Keratinocyte (primary cell): ENCODE results near the gene BMX. TPM values are rescaled to one million over a fixed set of nuclear protein-coding genes. Genes with fewer than 3 reads are reported as not detected.

ENCODE experiments used
- DNase-seq: peaks from one replicate; pipeline ENCODE4 v3.0.0-alpha.2; 2011; ENCODE audit warnings: low read depth, missing footprints, low spot score
- FAIRE-seq: peaks from 2 replicates; lab custom pipeline; 2011; peaks lifted over from hg19 to GRCh38; lab: Jason Lieb, UNC
- H2AFZ ChIP-seq: 2 replicates; pipeline ENCODE4 v1.6.0; 2012; ENCODE audit warnings: low read length, control low read depth, inconsistent platforms; ENCODE audit not compliant: control insufficient read depth
- H3K27ac ChIP-seq: 2 replicates; pipeline ENCODE4 v1.5.1; 2011; ENCODE audit warnings: low read length; ENCODE audit not compliant: control insufficient read depth, insufficient read depth
- H3K27me3 ChIP-seq: 3 replicates; pipeline ENCODE4 v1.6.0; 2011; ENCODE audit warnings: low read length; ENCODE audit not compliant: control insufficient read depth, insufficient read depth; ENCODE audit errors: extremely low read depth
- H3K36me3 ChIP-seq, 2 experiments: 2 replicates in 1 of 2; 3 replicates in 1 of 2; pipeline ENCODE4 v1.5.1; 2011; ENCODE audit warnings: low read length in 2 of 2, mild to moderate bottlenecking in 1 of 2; ENCODE audit not compliant: control insufficient read depth in 2 of 2, insufficient read depth in 2 of 2; ENCODE audit errors: extremely low read depth in 1 of 2
- H3K4me1 ChIP-seq: 3 replicates; pipeline ENCODE4 v1.5.1; 2011; ENCODE audit warnings: low read length; ENCODE audit not compliant: control insufficient read depth, insufficient read depth; ENCODE audit errors: extremely low read depth
- H3K4me2 ChIP-seq: 3 replicates; pipeline ENCODE4 v1.6.0; 2011; ENCODE audit warnings: low read depth, low read length; ENCODE audit not compliant: control insufficient read depth, insufficient read depth; ENCODE audit errors: extremely low read depth
- H3K4me3 ChIP-seq, 3 experiments: fragments of 200-600 bp in 1 of 3; sonication (generic) in 1 of 3; 2 replicates in 2 of 3; 3 replicates in 1 of 3; pipeline ENCODE4 v1.5.1; 2011 to 2016; ENCODE audit warnings: low read length in 3 of 3, mild to moderate bottlenecking in 3 of 3, control low read depth in 2 of 3, inconsistent platforms in 1 of 3, low read depth in 1 of 3, mixed read lengths in 1 of 3, mixed run types in 1 of 3, moderate library complexity in 1 of 3; ENCODE audit not compliant: control insufficient read depth in 2 of 3, insufficient read depth in 2 of 3; ENCODE audit errors: extremely low read depth in 1 of 3
- H3K79me2 ChIP-seq: 2 replicates; pipeline ENCODE4 v1.6.0; 2012; ENCODE audit warnings: low read length; ENCODE audit not compliant: control insufficient read depth, insufficient read depth
- H3K9ac ChIP-seq: 3 replicates; pipeline ENCODE4 v1.6.0; 2011; ENCODE audit warnings: low read length; ENCODE audit not compliant: control insufficient read depth, insufficient read depth; ENCODE audit errors: extremely low read depth
- H3K9me1 ChIP-seq: 3 replicates; pipeline ENCODE4 v1.6.0; 2011; ENCODE audit warnings: low read length; ENCODE audit not compliant: control insufficient read depth, insufficient read depth; ENCODE audit errors: extremely low read depth
- H3K9me3 ChIP-seq: 2 replicates; pipeline ENCODE4 v1.5.1; 2012; ENCODE audit warnings: low read depth, low read length; ENCODE audit not compliant: control insufficient read depth
- H4K20me1 ChIP-seq: 3 replicates; pipeline ENCODE4 v1.6.0; 2011; ENCODE audit warnings: low read length; ENCODE audit not compliant: control insufficient read depth, insufficient read depth; ENCODE audit errors: extremely low read depth
- EZH2 ChIP-seq: IDR thresholded peaks from one replicate; pipeline ENCODE4 v1.6.1; 2012; ENCODE audit warnings: inconsistent platforms, mild to moderate bottlenecking, low read length, moderate library complexity
- dilution Hi-C: fragments of 300-500 bp; cut with MboI; formaldehyde crosslinking; loops from one replicate; pipeline ENCODE4 v1.7.0; 2020; ENCODE audit warnings: low sequenced_read_pairs; ENCODE audit not compliant: extremely low pct_ligation_motif_present
- polyA plus RNA-seq, 5 experiments: library from polyadenylated mRNA; depleted of rRNA in 3 of 5; stranded (reverse) in 3 of 5; stranded (forward) in 1 of 5; unstranded in 1 of 5; fragments of >200 nt; gene quantifications; 1 replicate in 1 of 5; 2 replicates in 3 of 5; 3 replicates in 1 of 5; pipeline versions ENCODE4 v1.2.1 to v1.2.3, GENCODE V29; 2011 to 2012; ENCODE audit warnings: missing spikeins in 2 of 5, low read depth in 1 of 5, low replicate concordance in 1 of 5
- TF ChIP-seq, protein P1 (sequence below), 3 experiments: IDR thresholded peaks in 1 of 3; conservative IDR thresholded peaks in 1 of 3; optimal IDR thresholded peaks in 1 of 3; 2 replicates in 2 of 3; 3 replicates in 1 of 3; pipeline versions ENCODE3 to v1.5.1; 2011; ENCODE audit warnings: low read length in 3 of 3, mild to moderate bottlenecking in 3 of 3, moderate library complexity in 2 of 3, control low read depth in 1 of 3, inconsistent platforms in 1 of 3; ENCODE audit not compliant: insufficient read depth in 2 of 3; ENCODE audit errors: extremely low read depth in 1 of 3

Gene BMX
- polyA plus RNA-seq, 1 donor (not counting 4 experiments of a cell fraction or from before 2014, with no cell fraction given), result 0.09 TPM

DNA sequence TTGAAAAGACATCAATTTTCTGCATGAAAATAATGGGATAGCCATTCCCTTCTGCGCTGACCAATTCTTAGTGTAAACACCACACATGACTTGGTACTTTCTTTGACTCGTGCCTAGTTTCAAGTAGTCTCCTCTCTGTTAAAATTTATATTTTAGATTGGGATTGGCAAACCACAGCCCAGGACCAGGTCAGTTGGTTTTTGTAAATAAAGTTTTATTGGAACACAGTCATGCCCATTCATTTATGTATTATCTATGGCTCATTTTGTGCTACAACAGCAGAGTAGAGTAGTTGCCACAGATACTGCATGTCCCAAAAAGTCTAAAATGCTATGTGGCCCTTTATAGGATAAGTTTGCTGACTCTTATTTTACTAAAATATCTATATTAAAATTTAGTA lies 46.7 kb downstream of the BMX start:
- Histone ChIP-seq H3K4me3 (no peak overlapping the region), H4K20me1 (no peaks in the 10 kb centered on the region), H3K27me3 (peaks cover 7% of the 10 kb centered on the region), H3K4me2 (no peak overlapping the region), H2AFZ (no peak overlapping the region), H3K79me2 (no peaks in the 10 kb centered on the region), H3K36me3 (no peaks in the 10 kb centered on the region), H3K9ac (no peak overlapping the region), H3K4me1 (no peaks in the 10 kb centered on the region), H3K27ac (no peak overlapping the region), H3K9me3 (no peaks in the 10 kb centered on the region), H3K9me1 (no peaks in the 10 kb centered on the region)
- dilution Hi-C loops, result no loop called here
- no peak for TF ChIP-seq EZH2
- TF ChIP-seq, protein P1, sequence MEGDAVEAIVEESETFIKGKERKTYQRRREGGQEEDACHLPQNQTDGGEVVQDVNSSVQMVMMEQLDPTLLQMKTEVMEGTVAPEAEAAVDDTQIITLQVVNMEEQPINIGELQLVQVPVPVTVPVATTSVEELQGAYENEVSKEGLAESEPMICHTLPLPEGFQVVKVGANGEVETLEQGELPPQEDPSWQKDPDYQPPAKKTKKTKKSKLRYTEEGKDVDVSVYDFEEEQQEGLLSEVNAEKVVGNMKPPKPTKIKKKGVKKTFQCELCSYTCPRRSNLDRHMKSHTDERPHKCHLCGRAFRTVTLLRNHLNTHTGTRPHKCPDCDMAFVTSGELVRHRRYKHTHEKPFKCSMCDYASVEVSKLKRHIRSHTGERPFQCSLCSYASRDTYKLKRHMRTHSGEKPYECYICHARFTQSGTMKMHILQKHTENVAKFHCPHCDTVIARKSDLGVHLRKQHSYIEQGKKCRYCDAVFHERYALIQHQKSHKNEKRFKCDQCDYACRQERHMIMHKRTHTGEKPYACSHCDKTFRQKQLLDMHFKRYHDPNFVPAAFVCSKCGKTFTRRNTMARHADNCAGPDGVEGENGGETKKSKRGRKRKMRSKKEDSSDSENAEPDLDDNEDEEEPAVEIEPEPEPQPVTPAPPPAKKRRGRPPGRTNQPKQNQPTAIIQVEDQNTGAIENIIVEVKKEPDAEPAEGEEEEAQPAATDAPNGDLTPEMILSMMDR (optimal IDR thresholded peaks at IDR 0.05 in 1 of 3, IDR thresholded peaks at IDR 0.05 in 1 of 3, conservative IDR thresholded peaks at IDR 0.05 in 1 of 3; ENCODE audit: extremely low read depth in 1 of 3, insufficient read depth in 2 of 3, low read length in 3 of 3), result no peak
- no peak for FAIRE-seq
- DNase-seq, result no peak

GRCh38 chrX:15549189-15550012 lies 48.8 kb downstream of the BMX start:
- no peak for FAIRE-seq
- dilution Hi-C loops, result no loop called here

More at GRCh38 chrX:15549189-15550012, 48.8 kb downstream of the BMX start:
- Histone ChIP-seq H3K27me3 (peaks cover 7% of the 10 kb centered on the region), H3K27ac (no peak overlapping the region), H3K4me3 (no peak overlapping the region), H3K9ac (no peak overlapping the region), H3K4me2 (no peak overlapping the region), H3K9me3 (no peaks in the 10 kb centered on the region), H3K9me1 (no peaks in the 10 kb centered on the region), H2AFZ (no peak overlapping the region), H3K36me3 (no peaks in the 10 kb centered on the region), H3K4me1 (no peaks in the 10 kb centered on the region), H4K20me1 (no peaks in the 10 kb centered on the region), H3K79me2 (no peaks in the 10 kb centered on the region)
- TF ChIP-seq, protein P1 (optimal IDR thresholded peaks at IDR 0.05 in 1 of 3, IDR thresholded peaks at IDR 0.05 in 1 of 3, conservative IDR thresholded peaks at IDR 0.05 in 1 of 3; ENCODE audit: extremely low read depth in 1 of 3, insufficient read depth in 2 of 3, low read length in 3 of 3), result no peak
- no peak for TF ChIP-seq EZH2
- DNase-seq, result no peak
